OCI-LY1 (cell line): ENCODE measurements around the gene ZNF593.

Source experiments
- H2AFZ ChIP-seq: fragments of 200-600 bp; sonication (generic), shearing (Covaris generic); 2 replicates; pipeline ENCODE4 v1.6.0; 2014; ENCODE audit warnings: antibody characterized with exemption, mild to moderate bottlenecking, low read length
- H3F3A ChIP-seq: fragments of 200-600 bp; sonication (generic), shearing (Covaris generic); 2 replicates; pipeline ENCODE4 v1.6.0; 2014; ENCODE audit warnings: mild to moderate bottlenecking, antibody characterized with exemption, low read length, moderate library complexity; ENCODE audit not compliant: insufficient read depth
- H3K27ac ChIP-seq: fragments of 200-600 bp; sonication (generic); 2 replicates; pipeline ENCODE4 v1.5.1; 2014; ENCODE audit warnings: low read length, mixed run types, mild to moderate bottlenecking, low read depth; ENCODE audit not compliant: poor library complexity, severe bottlenecking
- H3K27me3 ChIP-seq: fragments of 200-600 bp; sonication (generic); 2 replicates; pipeline ENCODE4 v1.6.0; 2014; ENCODE audit warnings: antibody characterized with exemption, mild to moderate bottlenecking, low read length, moderate library complexity; ENCODE audit not compliant: insufficient read depth
- H3K36me3 ChIP-seq: fragments of 200-600 bp; sonication (generic); 2 replicates; pipeline ENCODE4 v1.6.1; 2014; ENCODE audit warnings: mild to moderate bottlenecking, antibody characterized with exemption, low read length, moderate library complexity, mixed read lengths; ENCODE audit not compliant: insufficient read depth
- H3K4me1 ChIP-seq: fragments of 200-600 bp; sonication (generic); 2 replicates; pipeline ENCODE4 v1.5.1; 2014; ENCODE audit warnings: mild to moderate bottlenecking, low read length, moderate library complexity; ENCODE audit not compliant: insufficient read depth, severe bottlenecking
- H3K4me2 ChIP-seq: fragments of 200-600 bp; sonication (generic), shearing (Covaris generic); 2 replicates; pipeline ENCODE4 v1.6.1; 2014; ENCODE audit warnings: low read length
- H3K4me3 ChIP-seq: fragments of 200-600 bp; sonication (generic); 2 replicates; pipeline ENCODE4 v1.5.1; 2014; ENCODE audit warnings: low read length, low read depth, mild to moderate bottlenecking, mixed read lengths; ENCODE audit not compliant: poor library complexity, severe bottlenecking
- H3K79me2 ChIP-seq: fragments of 200-600 bp; shearing (Covaris generic); 2 replicates; pipeline ENCODE4 v1.6.1; 2016; ENCODE audit warnings: mixed run types, low read length, mixed read lengths; ENCODE audit not compliant: insufficient read depth
- H3K9ac ChIP-seq: fragments of 200-600 bp; sonication (generic), shearing (Covaris generic); 2 replicates; pipeline ENCODE4 v1.6.1; 2014; ENCODE audit warnings: mild to moderate bottlenecking, low read length, mixed read lengths
- H3K9me2 ChIP-seq: fragments of 200-600 bp; sonication (generic), shearing (Covaris generic); 2 replicates; pipeline ENCODE4 v1.6.1; 2014; ENCODE audit warnings: low read depth, mild to moderate bottlenecking, low read length, mixed read lengths
- H3K9me3 ChIP-seq: fragments of 200-600 bp; shearing (Covaris generic); 2 replicates; pipeline ENCODE4 v1.6.1; 2014; ENCODE audit warnings: low read length, mixed read lengths
- H4K20me1 ChIP-seq: fragments of 200-600 bp; sonication (generic), shearing (Covaris generic); 2 replicates; pipeline ENCODE4 v1.6.0; 2016; ENCODE audit warnings: mild to moderate bottlenecking, low read length; ENCODE audit not compliant: insufficient read depth
- CTCF ChIP-seq: fragments of 200-600 bp; sonication (generic), shearing (Covaris generic); IDR thresholded peaks from 2 replicates; pipeline ENCODE4 v1.5.1; 2017; ENCODE audit warnings: mild to moderate bottlenecking, antibody characterized with exemption, low read length, moderate library complexity, mixed read lengths
- EZH2 ChIP-seq: fragments of 200-600 bp; sonication (generic), shearing (Covaris generic); IDR thresholded peaks from 2 replicates; pipeline ENCODE4 v1.8.0; 2017; ENCODE audit warnings: borderline replicate concordance, mixed run types, mild to moderate bottlenecking, antibody characterized with exemption, low read length, moderate library complexity, mixed read lengths

The ZNF593 gene

GRCh38 chr1:26159743-26160039 lies 10.0 kb upstream of the ZNF593 start:
- no peak overlapping the region for H3K27ac ChIP-seq
- TF ChIP-seq CTCF: no peak
- no peak for TF ChIP-seq EZH2
- peaks cover 9% of the 10 kb centered on the region for H3K4me1 ChIP-seq
- H3K36me3 ChIP-seq: no peaks in the 10 kb centered on the region
- no peaks in the 10 kb centered on the region for H3K9me2 ChIP-seq
- no peaks in the 10 kb centered on the region for H4K20me1 ChIP-seq
- no peaks in the 10 kb centered on the region for H3K9me3 ChIP-seq
- no peak overlapping the region for H3K4me2 ChIP-seq
- no peak overlapping the region for H2AFZ ChIP-seq
- peaks cover 13% of the 10 kb centered on the region; the same call in 1 of the 2 replicates for H3K27me3 ChIP-seq
- H3K79me2 ChIP-seq: no peaks in the 10 kb centered on the region
- no peaks in the 10 kb centered on the region for H3F3A ChIP-seq
- H3K9ac ChIP-seq: no peak overlapping the region
- H3K4me3 ChIP-seq: no peak overlapping the region

- Histone ChIP-seq H2AFZ (no peak overlapping the region), H3F3A (no peaks in the 10 kb centered on the region), H3K9ac (no peak overlapping the region), H3K27me3 (peaks cover 8% of the 10 kb centered on the region; the same call in 1 of the 2 replicates), H3K27ac (no peak overlapping the region), H4K20me1 (no peaks in the 10 kb centered on the region), H3K4me1 (peaks cover 9% of the 10 kb centered on the region), H3K4me3 (no peak overlapping the region), H3K9me3 (no peaks in the 10 kb centered on the region), H3K9me2 (no peaks in the 10 kb centered on the region), H3K36me3 (no peaks in the 10 kb centered on the region), H3K4me2 (peak overlapping the region; percentile 40; the same call in 1 of the 2 replicates), H3K79me2 (no peaks in the 10 kb centered on the region)
- TF ChIP-seq EZH2 (no peak), CTCF (no peak)
Observed at GRCh38 chr1:26160527-26161414, 8.9 kb upstream of the ZNF593 start.

GRCh38 chr1:26161415-26162219 lies 8.1 kb upstream of the ZNF593 start:
- Histone ChIP-seq H3K27me3 (peaks cover 7% of the 10 kb centered on the region; the same call in 1 of the 2 replicates), H2AFZ (no peak overlapping the region), H3K9ac (no peak overlapping the region), H3K9me3 (no peaks in the 10 kb centered on the region), H4K20me1 (no peaks in the 10 kb centered on the region), H3K36me3 (no peaks in the 10 kb centered on the region), H3K9me2 (no peaks in the 10 kb centered on the region), H3K79me2 (no peaks in the 10 kb centered on the region), H3K4me3 (peak overlapping the region; percentile 32), H3K4me2 (peak overlapping the region; percentile 40; the same call in 1 of the 2 replicates), H3K27ac (no peak overlapping the region), H3K4me1 (peaks cover 9% of the 10 kb centered on the region), H3F3A (no peaks in the 10 kb centered on the region)
- TF ChIP-seq CTCF (no peak), EZH2 (0 out of 2 replicates have a peak, but pooled peaks have one; percentile 45)
